MCF 10A (cell line): ENCODE results near the gene PPP1R14C. TPM values are rescaled to one million over a fixed set of nuclear protein-coding genes. Genes with fewer than 3 reads are reported as not detected.

ENCODE experiments used
- BruUV-seq: library from RNA; stranded (reverse); fragments of 400-500 nt; replicated peaks from 2 replicates; lab custom pipeline; 2021; lab: Mats Ljungman, UMichigan
- CTCF ChIA-PET: fragments of 300-600 bp; sonication (Branson Sonifier 250); formaldehyde crosslinking; extraction: SDS; loops from one replicate; lab custom pipeline; 2021; ENCODE audit warnings: antibody characterized with exemption, inconsistent platforms; lab: Yijun Ruan, JAX
- POLR2A ChIA-PET: fragments of 300-600, 350-650 bp; sonication (Branson Sonifier 250); formaldehyde crosslinking; extraction: SDS; loops from one replicate; lab custom pipeline; 2020; ENCODE audit warnings: antibody characterized with exemption, inconsistent platforms; lab: Yijun Ruan, JAX
- DNase-seq: peaks from one replicate; pipeline ENCODE4 v3.0.0-alpha.2; 2018; ENCODE audit not compliant: unreplicated experiment
- H3K27ac Mint-ChIP-seq: one replicate; pipeline ENCODE4 v1.8.0; 2022; ENCODE audit warnings: mild to moderate bottlenecking, low read depth, mixed read lengths; ENCODE audit not compliant: unreplicated experiment
- H3K27me3 Mint-ChIP-seq: one replicate; pipeline ENCODE4 v1.8.0; 2022; ENCODE audit warnings: mixed read lengths; ENCODE audit not compliant: insufficient read depth, unreplicated experiment
- H3K36me3 Mint-ChIP-seq: one replicate; pipeline ENCODE4 v1.8.0; 2022; ENCODE audit warnings: mild to moderate bottlenecking, moderate library complexity, mixed read lengths; ENCODE audit not compliant: insufficient read depth, unreplicated experiment
- H3K4me1 Mint-ChIP-seq: one replicate; pipeline ENCODE4 v1.8.0; 2022; ENCODE audit warnings: mixed read lengths; ENCODE audit not compliant: insufficient read depth, unreplicated experiment
- H3K4me3 Mint-ChIP-seq: one replicate; pipeline ENCODE4 v1.8.0; 2022; ENCODE audit warnings: mild to moderate bottlenecking, moderate library complexity, mixed read lengths; ENCODE audit not compliant: unreplicated experiment
- H3K9me3 Mint-ChIP-seq: one replicate; pipeline ENCODE4 v1.8.0; 2022; ENCODE audit warnings: mixed read lengths; ENCODE audit not compliant: unreplicated experiment
- intact Hi-C: fragments of 100-400 bp; cut with micrococcal nuclease; formaldehyde crosslinking; loops from 2 replicates; pipeline ENCODE4 v1.14.1; 2022
- total RNA-seq: library from RNA; stranded (reverse); gene quantifications from 2 replicates; pipeline ENCODE4 v1.2.3, GENCODE V29; 2022
- TF ChIP-seq, protein P1 (sequence below): fragments of 200-600 bp; IDR thresholded peaks from one replicate; pipeline ENCODE4 v1.8.0; 2022; ENCODE audit warnings: antibody characterized with exemption, mild to moderate bottlenecking; ENCODE audit not compliant: unreplicated experiment

Gene PPP1R14C
- total RNA-seq, 1 experiment from 2014 or later = 32.0 TPM

DNA sequence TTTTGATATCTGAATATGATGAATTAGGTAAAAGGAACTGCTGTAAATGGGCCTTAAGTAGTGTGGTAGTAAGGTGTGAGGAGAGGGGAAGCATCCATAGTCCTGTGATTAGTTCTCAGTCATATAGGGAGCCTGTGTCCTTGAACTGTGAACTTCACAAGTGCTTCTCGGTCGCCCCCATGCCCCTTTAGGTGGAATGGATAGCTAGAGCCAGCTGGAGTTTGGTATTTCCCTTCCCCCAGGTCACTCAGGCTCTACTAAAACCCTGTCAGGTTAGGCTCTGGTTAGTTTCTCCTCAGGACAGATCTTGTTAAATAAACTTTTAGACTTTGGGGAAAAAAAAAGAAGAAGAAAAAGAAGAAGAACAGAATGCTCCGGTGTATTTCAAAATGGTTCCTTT, 82.0 kb downstream of the PPP1R14C start:
- H3K4me1 Mint-ChIP-seq = no peaks in the 10 kb centered on the region
- no TSS peak for BruUV-seq

DNA sequence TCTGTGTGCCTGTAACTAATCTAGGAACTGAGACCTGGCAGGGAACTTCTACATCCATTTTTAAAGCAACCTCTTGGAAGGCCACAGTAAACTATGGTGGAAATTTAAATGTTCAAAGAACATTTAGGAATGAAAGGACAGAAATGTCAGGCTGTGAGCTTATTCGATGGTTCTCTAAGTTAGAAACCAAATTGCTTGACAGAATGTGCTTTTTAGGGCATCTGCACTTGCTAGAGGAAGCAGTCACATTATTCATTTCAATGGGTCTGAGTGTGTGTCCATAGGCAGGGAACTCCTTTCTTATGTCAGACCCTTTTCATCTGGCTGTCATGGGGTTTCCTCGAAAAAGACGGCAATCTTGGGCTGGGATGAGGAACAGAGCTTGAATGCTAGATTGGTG, 84.4 kb downstream of the PPP1R14C start:
- intact Hi-C loops = no loop called here
- TF ChIP-seq, protein P1, sequence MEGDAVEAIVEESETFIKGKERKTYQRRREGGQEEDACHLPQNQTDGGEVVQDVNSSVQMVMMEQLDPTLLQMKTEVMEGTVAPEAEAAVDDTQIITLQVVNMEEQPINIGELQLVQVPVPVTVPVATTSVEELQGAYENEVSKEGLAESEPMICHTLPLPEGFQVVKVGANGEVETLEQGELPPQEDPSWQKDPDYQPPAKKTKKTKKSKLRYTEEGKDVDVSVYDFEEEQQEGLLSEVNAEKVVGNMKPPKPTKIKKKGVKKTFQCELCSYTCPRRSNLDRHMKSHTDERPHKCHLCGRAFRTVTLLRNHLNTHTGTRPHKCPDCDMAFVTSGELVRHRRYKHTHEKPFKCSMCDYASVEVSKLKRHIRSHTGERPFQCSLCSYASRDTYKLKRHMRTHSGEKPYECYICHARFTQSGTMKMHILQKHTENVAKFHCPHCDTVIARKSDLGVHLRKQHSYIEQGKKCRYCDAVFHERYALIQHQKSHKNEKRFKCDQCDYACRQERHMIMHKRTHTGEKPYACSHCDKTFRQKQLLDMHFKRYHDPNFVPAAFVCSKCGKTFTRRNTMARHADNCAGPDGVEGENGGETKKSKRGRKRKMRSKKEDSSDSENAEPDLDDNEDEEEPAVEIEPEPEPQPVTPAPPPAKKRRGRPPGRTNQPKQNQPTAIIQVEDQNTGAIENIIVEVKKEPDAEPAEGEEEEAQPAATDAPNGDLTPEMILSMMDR = no peak
- Mint-ChIP-seq H3K27ac (no peak overlapping the region), H3K9me3 (no peaks in the 10 kb centered on the region), H3K36me3 (peaks cover 6% of the 10 kb centered on the region), H3K27me3 (no peaks in the 10 kb centered on the region), H3K4me1 (peaks cover 16% of the 10 kb centered on the region), H3K4me3 (no peak overlapping the region)
- ChIA-PET CTCF (interaction anchor here (0.8 to 1.1 kb wide), 2 partner anchors 23 to 53 kb away, joined by 3 to 5 read pairs; no protein-coding TSS in a partner anchor), POLR2A (interaction anchor here (0.7 to 1.8 kb wide), 3 partner anchors 25 to 116 kb away, joined by 3 to 4 read pairs (median 3); no protein-coding TSS in a partner anchor)
- no TSS peak for BruUV-seq
- DNase-seq = no peak

More for the DNA sequence above, 82.0 kb downstream of the PPP1R14C start:
- Mint-ChIP-seq H3K27ac (no peak overlapping the region), H3K4me3 (no peak overlapping the region), H3K27me3 (no peaks in the 10 kb centered on the region), H3K36me3 (peaks cover 7% of the 10 kb centered on the region), H3K9me3 (no peaks in the 10 kb centered on the region)
- intact Hi-C loops = no loop called here
- TF ChIP-seq, protein P1 = no peak
- POLR2A ChIA-PET = interaction anchor here (0.9 kb wide), 1 partner anchor 9 kb away, joined by 4 read pairs; no protein-coding TSS in a partner anchor
- CTCF ChIA-PET = no interaction called here
- DNase-seq = no peak

DNA sequence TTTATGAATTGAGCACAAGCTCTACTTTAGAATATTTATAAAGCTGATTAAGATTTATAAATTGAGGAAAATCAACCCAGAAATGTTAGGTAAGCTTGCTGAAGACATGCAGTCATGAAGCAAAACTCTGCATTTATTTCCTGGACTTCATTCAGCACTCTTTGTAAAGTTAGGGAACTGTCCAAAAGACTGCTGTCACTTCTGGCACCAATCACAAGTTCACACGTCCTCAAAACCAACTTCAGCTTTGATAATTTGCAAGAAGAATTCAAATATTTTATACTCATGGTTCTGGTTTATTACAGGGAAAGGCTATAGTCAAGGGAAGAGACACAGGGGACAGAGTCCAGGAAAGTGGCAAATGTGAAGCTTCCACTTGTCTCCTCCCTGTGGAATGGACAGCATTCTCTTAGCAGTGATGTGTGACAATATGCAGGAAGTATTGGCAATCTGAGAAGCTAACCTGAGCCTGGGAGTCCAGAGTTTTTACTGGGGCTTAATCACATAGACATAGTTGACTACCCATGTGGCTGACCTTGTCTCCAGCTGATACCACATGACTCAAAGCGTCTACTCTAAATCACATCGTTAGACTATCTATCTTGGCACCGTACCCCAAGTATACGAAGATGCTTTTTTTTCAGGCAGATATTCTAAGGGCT, 85.4 kb downstream of the PPP1R14C start:
- Mint-ChIP-seq H3K4me1 (peaks cover 16% of the 10 kb centered on the region), H3K9me3 (no peaks in the 10 kb centered on the region), H3K27me3 (no peaks in the 10 kb centered on the region), H3K4me3 (no peak overlapping the region), H3K27ac (no peak overlapping the region), H3K36me3 (peaks cover 5% of the 10 kb centered on the region)
- no TSS peak for BruUV-seq
- ChIA-PET POLR2A (interaction anchor here (1.0 to 1.8 kb wide), 6 partner anchors 17 to 94 kb away, joined by 3 to 4 read pairs (median 4); no protein-coding TSS in a partner anchor), CTCF (interaction anchor here (0.6 to 1.1 kb wide), 5 partner anchors 22 to 1233 kb away, joined by 3 to 5 read pairs (median 3); no protein-coding TSS in a partner anchor)
- intact Hi-C loops = no loop called here
- no peak for DNase-seq
- TF ChIP-seq, protein P1 = no peak

DNA sequence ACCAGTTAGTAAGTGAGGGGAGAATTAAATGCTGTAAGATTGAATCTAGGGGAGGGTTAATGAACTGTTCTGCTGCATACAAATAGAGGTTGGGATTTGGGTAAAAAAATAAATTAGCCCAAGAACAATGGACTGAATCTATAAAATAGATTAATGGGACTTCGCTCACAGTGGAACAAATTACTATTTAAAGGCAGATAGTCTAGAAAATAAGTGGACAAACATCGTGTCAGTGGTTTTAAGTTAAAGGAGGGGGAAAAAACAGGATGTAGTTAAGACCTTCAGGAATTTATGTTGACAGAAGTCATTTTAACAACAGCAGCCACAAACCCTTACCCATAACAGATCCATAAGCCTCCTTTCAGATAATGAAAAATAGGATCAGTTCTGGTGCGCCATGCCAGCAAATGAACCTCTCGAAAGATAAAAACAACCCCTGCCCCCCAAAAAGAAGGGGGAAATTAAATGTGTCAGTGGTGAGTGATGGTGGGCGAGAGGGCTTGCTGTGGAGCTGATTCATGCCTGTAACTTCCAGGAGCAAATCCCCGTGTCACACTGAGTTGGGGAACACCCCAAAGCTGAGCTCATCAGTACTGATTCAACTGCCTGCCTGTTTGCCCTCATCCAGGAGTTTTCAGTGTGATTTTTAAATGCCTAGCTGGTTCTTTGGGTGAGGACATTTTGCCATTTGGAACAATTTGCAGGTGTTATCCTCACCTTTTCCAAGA, 86.8 kb downstream of the PPP1R14C start:
- BruUV-seq = no TSS peak
- intact Hi-C loops = no loop called here
- H3K4me1 Mint-ChIP-seq = peaks cover 16% of the 10 kb centered on the region
- TF ChIP-seq, protein P1 = no peak
- POLR2A ChIA-PET = interaction anchor here (0.8 to 3.3 kb wide), 7 partner anchors 14 to 86 kb away, joined by 3 to 13 read pairs (median 5); partner anchors contain the start of gene PPP1R14C
- no peak overlapping the region for H3K4me3 Mint-ChIP-seq
- CTCF ChIA-PET = no interaction called here
- H3K27ac Mint-ChIP-seq = no peak overlapping the region
- H3K27me3 Mint-ChIP-seq = no peaks in the 10 kb centered on the region
- no peak for DNase-seq
- H3K9me3 Mint-ChIP-seq = no peaks in the 10 kb centered on the region
- H3K36me3 Mint-ChIP-seq = peaks cover 10% of the 10 kb centered on the region
